Myocyte (in vitro differentiated cells): ENCODE data around the gene ATP1A3. TPM values are rescaled to one million over a fixed set of nuclear protein-coding genes. Genes with fewer than 3 reads are reported as not detected.

Experiments used
- DNase-seq: peaks from one replicate; pipeline ENCODE4 v3.0.0-alpha.2; 2012; ENCODE audit warnings: low read depth
- total RNA-seq: library from RNA; depleted of rRNA; stranded (reverse); fragments of >200 nt; gene quantifications from 2 replicates; pipeline ENCODE4 v1.2.3, GENCODE V29; 2014

Gene ATP1A3
- total RNA-seq, 1 donor from 2014 or later = 0.56 TPM

DNA sequence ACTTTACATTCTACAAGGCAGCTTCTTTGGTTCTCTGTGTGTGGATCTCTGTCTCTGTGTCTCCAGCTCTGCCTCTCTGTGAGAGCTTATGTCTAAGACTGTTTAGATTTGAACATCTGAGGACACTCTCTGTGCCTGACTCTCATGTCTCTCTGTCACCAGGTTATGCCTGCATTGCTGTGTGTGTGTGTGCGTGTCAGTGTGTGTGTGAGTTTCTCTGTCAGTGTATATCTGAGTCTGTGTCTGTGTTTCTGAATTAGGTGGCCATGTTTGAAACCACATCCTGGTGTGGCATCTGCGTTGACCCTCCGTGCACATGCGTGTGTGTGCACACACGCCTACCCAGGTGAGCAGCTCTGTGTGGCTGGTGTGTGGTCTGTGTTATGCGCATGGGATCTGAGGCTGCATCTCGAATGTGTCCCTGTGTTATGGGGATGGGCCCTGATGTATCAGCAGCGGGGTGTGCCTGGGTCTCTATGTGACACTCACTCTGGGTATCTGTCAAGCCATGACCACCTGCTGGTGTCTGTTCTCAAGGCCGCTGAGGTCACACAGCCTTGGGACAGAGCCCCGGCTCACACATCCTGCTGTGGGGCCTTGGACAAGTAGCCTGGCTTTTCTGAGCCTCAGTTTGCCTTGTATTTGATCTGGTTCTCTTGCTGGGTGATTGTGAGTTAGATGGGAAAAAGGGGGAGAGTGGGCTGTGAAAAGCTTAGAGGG lies 6.7 kb downstream of the ATP1A3 start:
- peak; percentile 68 for DNase-seq

GRCh38 chr19:41984961-41985360 lies 9.1 kb downstream of the ATP1A3 start:
- no peak for DNase-seq

DNA sequence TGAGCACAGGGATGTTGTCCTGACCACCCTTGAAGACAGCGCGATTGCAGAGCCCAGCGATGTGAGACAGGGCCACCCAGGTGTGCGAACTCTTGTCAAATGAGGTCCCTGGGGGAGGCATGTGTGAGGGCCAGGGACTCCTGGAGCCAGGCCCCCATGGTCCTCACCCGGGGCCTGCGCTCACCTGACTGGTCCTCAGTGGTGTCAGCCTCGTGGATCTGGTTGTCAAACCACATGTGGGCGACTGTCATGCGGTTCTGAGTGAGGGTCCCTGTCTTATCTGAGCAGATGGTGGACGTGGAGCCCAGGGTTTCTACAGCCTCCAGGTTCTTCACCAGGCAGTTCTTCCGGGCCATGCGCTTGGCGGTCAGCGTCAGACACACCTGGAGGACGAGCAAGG lies 12.3 kb downstream of the ATP1A3 start:
- DNase-seq = no peak

GRCh38 chr19:41978470-41978869 lies 15.6 kb downstream of the ATP1A3 start:
- no peak for DNase-seq

GRCh38 chr19:41977916-41978315 lies 16.1 kb downstream of the ATP1A3 start:
- DNase-seq = no peak

- DNase-seq = no peak
Observed at GRCh38 chr19:41974652-41975051, 19.4 kb downstream of the ATP1A3 start.

DNA sequence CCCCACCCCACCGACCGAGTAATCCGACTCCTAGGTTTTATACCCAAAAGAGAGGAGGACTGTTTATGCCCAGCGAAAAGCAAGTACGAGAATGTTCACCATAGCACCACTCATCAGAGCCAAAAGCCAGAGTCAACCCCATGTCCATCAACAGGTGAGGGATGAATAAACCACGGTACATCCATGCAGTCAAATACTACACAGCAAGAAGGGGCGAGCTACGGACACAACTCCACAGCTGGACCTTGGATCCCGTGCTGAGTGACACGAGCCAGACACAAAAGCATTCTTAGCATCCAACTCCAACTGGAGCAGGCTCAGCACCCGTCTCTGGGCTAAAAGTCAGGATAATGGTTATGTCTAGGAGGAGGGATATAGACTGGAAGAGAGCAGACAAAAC lies 22.7 kb downstream of the ATP1A3 start:
- DNase-seq = no peak

- no peak for DNase-seq
Observed at GRCh38 chr19:41969772-41970458, 24.1 kb downstream of the ATP1A3 start.

DNA sequence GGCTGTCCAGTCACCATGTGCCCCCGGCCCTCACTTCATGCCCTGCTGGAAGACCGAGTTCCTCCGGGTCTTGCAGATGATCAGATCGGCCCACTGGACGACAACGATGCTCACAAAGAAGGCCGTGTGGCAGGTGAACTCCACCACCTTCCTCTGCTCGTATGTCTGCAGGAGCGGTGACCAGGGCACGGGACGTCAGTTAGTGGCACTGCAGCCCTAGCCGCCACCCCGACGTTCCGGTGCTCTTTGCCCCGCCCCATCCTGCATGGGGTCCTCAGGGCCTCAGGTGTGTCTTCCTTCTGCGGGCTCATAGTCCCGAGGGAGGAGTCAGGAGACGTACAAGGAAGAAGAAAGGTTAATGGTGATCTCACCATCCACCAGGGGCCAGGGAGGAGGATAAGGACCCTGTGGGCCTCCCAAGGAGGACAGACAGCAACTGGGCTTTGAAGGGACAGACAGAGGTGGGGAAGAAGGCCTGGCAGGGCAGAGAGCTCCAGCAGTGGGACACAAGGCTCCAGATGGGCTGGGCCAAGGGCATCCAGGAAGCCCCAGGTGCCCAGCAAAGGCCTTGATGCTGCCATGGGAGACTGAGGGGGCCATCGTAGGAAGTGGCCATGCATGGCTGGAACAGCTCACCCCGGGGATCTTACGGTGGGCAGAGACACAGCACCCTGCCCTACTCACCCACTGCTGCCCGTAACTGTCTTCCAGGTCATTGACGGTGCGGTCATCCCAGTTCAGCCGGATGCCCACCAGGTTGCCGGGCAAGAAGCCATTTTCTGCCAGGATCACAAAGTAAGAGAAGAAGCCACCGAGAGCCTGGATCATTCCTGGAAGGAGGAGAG lies 25.1 kb downstream of the ATP1A3 start:
- DNase-seq = no peak

DNA sequence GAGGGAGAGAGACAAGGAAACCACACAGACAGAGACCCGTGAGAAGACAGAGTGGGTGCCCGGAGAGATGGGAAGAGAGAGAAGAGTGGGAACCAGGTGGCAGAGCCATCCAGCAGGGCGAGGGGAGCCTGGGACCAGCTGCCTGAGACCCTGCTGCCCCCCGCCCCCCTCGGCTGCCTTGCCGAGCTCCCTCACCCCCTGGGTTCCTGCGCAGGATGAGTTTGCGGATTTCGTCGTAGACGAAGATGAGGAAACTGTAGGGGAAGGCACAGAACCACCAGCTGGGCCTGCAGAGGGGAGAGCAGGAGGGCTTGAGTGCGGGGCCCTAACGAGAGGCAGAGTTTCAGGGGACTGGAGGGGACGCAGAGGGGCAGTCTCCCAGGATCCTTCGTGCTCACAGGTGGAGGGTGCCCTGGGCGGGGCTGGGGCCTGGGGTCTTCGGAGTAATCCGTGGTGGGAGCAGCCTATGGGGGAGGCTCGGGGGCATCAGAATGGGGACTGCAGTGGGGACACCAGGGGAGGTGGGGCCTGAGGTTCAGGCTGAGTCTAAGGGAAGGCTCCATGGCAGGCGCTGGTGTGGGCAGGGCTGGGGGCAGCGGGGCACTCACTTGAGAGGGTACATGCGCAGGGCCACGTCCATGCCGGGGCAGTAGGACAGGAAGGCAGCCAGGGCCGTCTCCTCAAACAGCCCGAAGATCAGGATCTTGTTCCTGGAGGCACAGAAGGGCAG lies 26.8 kb downstream of the ATP1A3 start:
- no peak for DNase-seq

DNA sequence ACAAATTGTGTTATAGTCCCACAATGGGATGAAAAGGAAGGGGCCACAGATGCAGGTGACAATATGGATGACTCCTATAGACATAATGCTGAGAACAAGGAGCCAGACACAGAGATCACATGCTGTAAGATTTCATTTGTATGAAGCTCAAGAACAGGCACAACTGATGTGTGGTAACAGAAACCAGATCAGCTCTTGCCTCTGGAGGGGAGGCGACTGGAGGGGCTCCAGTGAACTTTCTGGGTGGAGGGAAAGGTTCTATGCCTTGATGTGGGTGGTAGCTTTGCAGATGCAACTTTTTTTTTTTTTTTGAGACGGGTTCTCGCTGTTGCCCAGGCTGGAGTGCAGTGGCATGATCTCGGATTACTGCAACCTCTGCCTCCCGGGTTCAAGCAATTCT lies 28.9 kb downstream of the ATP1A3 start:
- no peak for DNase-seq

DNA sequence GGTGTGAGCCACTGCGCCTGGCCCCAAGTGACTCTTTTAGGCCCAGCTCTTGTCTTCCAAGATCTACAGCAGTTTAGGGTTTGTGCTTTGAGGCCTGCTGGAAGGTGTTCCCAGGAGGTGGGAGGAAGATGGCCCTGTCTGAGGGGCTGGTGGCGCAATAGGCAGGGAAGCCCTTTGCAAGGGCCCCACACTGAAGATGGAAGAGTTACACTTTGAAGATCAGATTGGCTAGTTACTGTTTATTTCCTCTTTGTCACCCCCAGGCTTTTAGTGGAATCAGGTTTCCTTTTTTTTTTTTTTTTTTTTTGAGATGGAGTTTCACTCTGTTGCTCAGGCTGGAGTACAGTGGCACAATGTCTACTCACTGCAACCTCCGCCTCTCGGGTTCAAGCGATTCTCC lies 33.1 kb downstream of the ATP1A3 start:
- no peak for DNase-seq

DNA sequence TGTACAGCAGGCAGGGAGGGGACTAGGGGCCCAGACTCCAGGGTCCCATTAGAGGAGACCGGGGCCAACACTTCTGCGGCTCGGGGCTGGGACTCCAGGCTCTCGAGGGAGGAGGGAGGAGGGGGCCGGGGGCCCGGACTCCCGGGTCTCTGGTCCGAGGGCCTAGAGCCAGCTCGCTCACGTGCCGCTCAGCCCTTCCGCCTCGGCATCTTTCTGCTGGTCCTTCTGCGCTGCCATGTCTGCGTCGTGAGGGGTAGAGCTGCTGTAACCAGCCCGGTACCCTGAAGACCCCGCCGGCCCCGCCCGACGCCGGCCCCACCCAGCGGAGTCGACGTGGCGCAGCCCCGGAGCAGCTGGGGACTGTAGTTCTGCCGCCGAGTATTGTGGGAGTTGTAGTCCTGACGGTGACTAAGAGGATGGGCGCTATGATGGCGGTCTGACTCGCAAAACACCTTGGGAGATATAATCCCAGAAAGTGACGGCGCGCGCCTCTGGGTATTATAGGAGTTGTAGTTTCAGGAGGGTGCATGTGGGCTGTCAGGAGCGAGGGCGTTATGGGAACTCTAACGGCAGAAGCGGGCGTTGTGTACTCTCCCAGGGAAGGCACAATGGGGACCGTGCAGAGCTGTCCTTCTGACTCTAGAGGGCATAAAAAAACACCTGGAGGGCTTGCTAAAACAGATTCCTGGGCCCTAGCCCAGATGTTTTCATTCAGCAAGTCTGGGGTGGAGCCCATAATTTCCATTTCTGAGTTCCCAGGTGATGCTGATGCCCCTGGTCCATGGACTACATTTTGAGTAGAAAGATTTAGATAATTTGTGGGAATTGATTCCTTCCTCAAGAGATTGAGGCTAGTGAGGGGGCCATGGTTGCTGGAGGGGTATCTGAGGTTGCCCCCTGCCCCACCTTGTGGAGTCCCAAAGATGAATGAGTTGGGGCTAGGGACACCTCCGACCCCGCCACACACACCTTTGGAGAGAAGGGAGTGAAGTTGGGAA lies 34.7 kb downstream of the ATP1A3 start, which contains the start of gene RABAC1:
RABAC1 (minus strand) TSS at position 266 of the 998 bp plus-strand sequence; CDS start at position 237, 29 bp downstream.
- peak; percentile 88 for DNase-seq

- peak; percentile 63 for DNase-seq
Observed at GRCh38 chr19:41958367-41959055, 35.5 kb downstream of the ATP1A3 start.

DNA sequence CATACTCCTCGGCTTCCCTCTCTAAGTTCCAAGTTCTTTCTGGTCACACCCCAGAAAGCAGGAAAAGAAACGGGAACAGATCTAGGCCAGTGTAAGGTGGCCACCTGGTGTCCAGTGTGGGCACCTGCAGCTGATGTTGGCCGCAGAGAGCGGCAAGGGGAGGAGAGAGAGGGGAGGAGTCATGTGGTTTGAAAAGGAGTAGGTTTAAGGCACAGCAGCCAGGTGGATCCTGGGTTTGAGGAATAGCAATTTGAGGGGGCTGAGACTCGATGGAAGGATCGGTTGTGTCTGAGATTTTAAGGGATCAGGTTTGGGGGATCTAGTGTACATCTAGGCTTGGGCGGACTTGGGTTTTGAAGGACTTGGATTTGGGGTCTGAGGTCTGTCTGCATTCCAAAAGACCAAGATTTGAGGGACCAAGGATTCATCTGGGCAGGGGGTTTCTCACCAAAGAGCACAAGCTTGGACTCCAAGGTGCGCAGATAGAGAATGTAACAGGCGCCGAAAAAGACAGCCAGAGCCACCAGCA lies 36.1 kb downstream of the ATP1A3 start:
- DNase-seq = peak; percentile 72

GRCh38 chr19:41957161-41957837 lies 36.7 kb downstream of the ATP1A3 start:
- no peak for DNase-seq

- DNase-seq = no peak
Observed at GRCh38 chr19:41956621-41957020, 37.4 kb downstream of the ATP1A3 start.

GRCh38 chr19:41955521-41955920 lies 38.5 kb downstream of the ATP1A3 start:
- no peak for DNase-seq
